Osteocyte (in vitro differentiated cells): ENCODE measurements around the gene TAS1R2. TPM values are rescaled to one million over a fixed set of nuclear protein-coding genes. Genes with fewer than 3 reads are reported as not detected.

Experiments used
- DNase-seq: peaks from one replicate; pipeline ENCODE4 v3.0.0; 2021; ENCODE audit warnings: mixed read lengths; ENCODE audit not compliant: unreplicated experiment; ENCODE audit errors: extremely low spot score
- H3K27ac Mint-ChIP-seq: one replicate; pipeline ENCODE4 v1.8.0; 2021; ENCODE audit warnings: mild to moderate bottlenecking, mixed read lengths; ENCODE audit not compliant: unreplicated experiment
- H3K27me3 Mint-ChIP-seq: one replicate; pipeline ENCODE4 v1.8.0; 2021; ENCODE audit warnings: mixed read lengths; ENCODE audit not compliant: unreplicated experiment
- H3K36me3 Mint-ChIP-seq: one replicate; pipeline ENCODE4 v1.8.0; 2021; ENCODE audit warnings: mixed read lengths; ENCODE audit not compliant: unreplicated experiment
- H3K4me1 Mint-ChIP-seq: one replicate; pipeline ENCODE4 v1.8.0; 2021; ENCODE audit warnings: mixed read lengths; ENCODE audit not compliant: unreplicated experiment
- H3K4me3 Mint-ChIP-seq: one replicate; pipeline ENCODE4 v1.8.0; 2021; ENCODE audit warnings: mild to moderate bottlenecking, moderate library complexity, mixed read lengths; ENCODE audit not compliant: unreplicated experiment
- H3K9me3 Mint-ChIP-seq: one replicate; pipeline ENCODE4 v1.8.0; 2021; ENCODE audit warnings: mixed read lengths; ENCODE audit not compliant: unreplicated experiment
- total RNA-seq: library from RNA; stranded (reverse); gene quantifications from 2 replicates; pipeline ENCODE4 v1.2.1, GENCODE V29; 2021
- TF ChIP-seq, protein P1 (sequence below): fragments of 200-600 bp; sonication (generic); IDR thresholded peaks from 2 replicates; pipeline ENCODE4 v1.5.0; 2021; ENCODE audit warnings: antibody characterized with exemption, mild to moderate bottlenecking, moderate library complexity

Gene TAS1R2
- total RNA-seq, 1 donor from 2014 or later: not detected

DNA sequence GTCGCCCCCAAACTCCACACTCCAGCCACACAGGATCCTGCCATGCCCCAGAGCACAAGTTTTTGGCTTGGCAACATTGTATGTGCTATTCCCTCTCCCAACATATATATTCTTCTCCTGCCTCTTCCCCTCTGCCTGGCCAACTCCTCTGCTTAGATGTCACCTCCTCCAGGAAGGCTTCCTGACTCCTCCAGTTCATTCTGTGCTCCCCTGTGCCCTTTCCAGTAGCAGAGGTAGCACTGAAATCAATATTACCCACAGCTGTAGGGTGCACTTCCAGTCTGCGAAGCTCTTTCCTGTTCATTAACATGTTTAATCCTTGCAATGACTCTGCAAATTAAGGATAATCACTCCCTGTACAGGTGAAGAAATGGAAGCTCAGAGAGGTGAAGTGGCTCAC is 21.7 kb upstream of the TAS1R2 start:
- H3K4me3 Mint-ChIP-seq: no peak overlapping the region
- peaks cover 11% of the 10 kb centered on the region for H3K36me3 Mint-ChIP-seq

DNA sequence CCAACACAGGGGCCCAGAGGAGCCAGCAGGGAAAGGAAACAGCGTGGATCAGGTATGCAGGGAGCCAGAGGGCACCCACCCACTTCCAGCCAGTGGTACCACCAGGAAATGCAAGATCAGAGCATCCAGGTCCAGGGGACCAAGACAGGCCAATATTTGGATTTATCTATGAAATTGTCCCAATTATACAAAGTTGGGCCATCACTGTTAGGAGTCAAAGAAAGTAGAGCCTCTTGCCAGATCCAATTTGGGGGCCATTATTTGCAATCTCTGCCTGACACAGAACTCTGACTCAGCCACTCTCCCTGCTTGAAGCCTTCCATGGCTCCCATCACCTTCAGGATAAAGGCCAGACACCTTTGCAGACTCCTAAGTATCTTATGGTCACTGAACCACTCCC is 21.1 kb upstream of the TAS1R2 start:
- peaks cover 11% of the 10 kb centered on the region for H3K36me3 Mint-ChIP-seq
- DNase-seq: no peak
- no peaks in the 10 kb centered on the region for H3K4me1 Mint-ChIP-seq
- no peaks in the 10 kb centered on the region for H3K9me3 Mint-ChIP-seq
- TF ChIP-seq, protein P1, sequence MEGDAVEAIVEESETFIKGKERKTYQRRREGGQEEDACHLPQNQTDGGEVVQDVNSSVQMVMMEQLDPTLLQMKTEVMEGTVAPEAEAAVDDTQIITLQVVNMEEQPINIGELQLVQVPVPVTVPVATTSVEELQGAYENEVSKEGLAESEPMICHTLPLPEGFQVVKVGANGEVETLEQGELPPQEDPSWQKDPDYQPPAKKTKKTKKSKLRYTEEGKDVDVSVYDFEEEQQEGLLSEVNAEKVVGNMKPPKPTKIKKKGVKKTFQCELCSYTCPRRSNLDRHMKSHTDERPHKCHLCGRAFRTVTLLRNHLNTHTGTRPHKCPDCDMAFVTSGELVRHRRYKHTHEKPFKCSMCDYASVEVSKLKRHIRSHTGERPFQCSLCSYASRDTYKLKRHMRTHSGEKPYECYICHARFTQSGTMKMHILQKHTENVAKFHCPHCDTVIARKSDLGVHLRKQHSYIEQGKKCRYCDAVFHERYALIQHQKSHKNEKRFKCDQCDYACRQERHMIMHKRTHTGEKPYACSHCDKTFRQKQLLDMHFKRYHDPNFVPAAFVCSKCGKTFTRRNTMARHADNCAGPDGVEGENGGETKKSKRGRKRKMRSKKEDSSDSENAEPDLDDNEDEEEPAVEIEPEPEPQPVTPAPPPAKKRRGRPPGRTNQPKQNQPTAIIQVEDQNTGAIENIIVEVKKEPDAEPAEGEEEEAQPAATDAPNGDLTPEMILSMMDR: no peak
- no peaks in the 10 kb centered on the region for H3K27me3 Mint-ChIP-seq
- H3K4me3 Mint-ChIP-seq: no peak overlapping the region
- H3K27ac Mint-ChIP-seq: no peak overlapping the region

More for the DNA sequence above, 21.7 kb upstream of the TAS1R2 start:
- no peaks in the 10 kb centered on the region for H3K4me1 Mint-ChIP-seq
- no peak for DNase-seq
- no peaks in the 10 kb centered on the region for H3K9me3 Mint-ChIP-seq
- H3K27me3 Mint-ChIP-seq: no peaks in the 10 kb centered on the region
- TF ChIP-seq, protein P1: no peak
- no peak overlapping the region for H3K27ac Mint-ChIP-seq

DNA sequence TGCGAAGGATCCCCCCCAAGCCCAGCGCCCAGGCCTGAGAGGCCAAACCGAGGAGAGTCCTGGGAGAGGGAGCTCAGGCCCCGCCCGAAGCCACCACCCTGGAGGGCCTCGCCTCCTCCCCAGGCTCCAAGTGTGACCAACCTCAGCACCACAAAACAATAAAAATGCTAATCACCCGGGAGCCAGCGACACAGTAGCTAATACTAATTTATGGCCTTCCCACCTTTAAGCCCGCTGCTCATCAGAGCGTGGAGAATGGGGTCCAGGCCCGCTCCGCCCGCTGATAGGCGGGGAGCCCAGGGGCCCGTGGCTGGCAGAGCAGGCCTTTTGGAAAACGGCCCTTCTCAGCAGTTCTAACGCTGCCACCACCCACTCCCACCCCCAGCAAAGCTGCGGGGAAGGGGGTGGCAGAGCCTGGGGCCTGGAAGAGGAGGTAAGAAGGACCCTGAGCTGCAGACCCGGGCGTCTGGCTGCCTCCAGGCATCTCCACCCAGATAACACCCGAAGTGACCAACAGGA is 20.4 kb upstream of the TAS1R2 start:
- H3K27ac Mint-ChIP-seq: no peak overlapping the region

GRCh38 chr1:18879215-18879790 is 19.8 kb upstream of the TAS1R2 start:
- H3K4me3 Mint-ChIP-seq: no peak overlapping the region
- no peaks in the 10 kb centered on the region for H3K9me3 Mint-ChIP-seq
- TF ChIP-seq, protein P1: no peak
- no peaks in the 10 kb centered on the region for H3K27me3 Mint-ChIP-seq
- H3K4me1 Mint-ChIP-seq: no peaks in the 10 kb centered on the region
- peaks cover 11% of the 10 kb centered on the region for H3K36me3 Mint-ChIP-seq
- no peak overlapping the region for H3K27ac Mint-ChIP-seq
- DNase-seq: no peak

More for the DNA sequence above, 20.4 kb upstream of the TAS1R2 start:
- H3K36me3 Mint-ChIP-seq: peaks cover 11% of the 10 kb centered on the region
- H3K9me3 Mint-ChIP-seq: no peaks in the 10 kb centered on the region
- DNase-seq: no peak
- no peaks in the 10 kb centered on the region for H3K4me1 Mint-ChIP-seq
- TF ChIP-seq, protein P1: no peak
- H3K27me3 Mint-ChIP-seq: no peaks in the 10 kb centered on the region
- H3K4me3 Mint-ChIP-seq: no peak overlapping the region

- TF ChIP-seq, protein P1: no peak
- no peak for DNase-seq
- Mint-ChIP-seq H3K36me3 (peaks cover 11% of the 10 kb centered on the region), H3K27ac (no peak overlapping the region), H3K4me3 (no peak overlapping the region), H3K27me3 (no peaks in the 10 kb centered on the region), H3K4me1 (no peaks in the 10 kb centered on the region), H3K9me3 (no peaks in the 10 kb centered on the region)
These were observed 19.2 kb upstream of the TAS1R2 start for GRCh38 chr1:18878538-18879214.
